ENCODE measurements around the gene PALMD.

The PALMD gene

GRCh38 chr1:99645699-99646531 lies at the start of gene PALMD:
Gene PALMD, plus strand, starts transcription at chr1:99646113. Its CDS starts 205 bp downstream, at chr1:99646318.
- H3K4me1 ChIP-seq (ENCODE audit: control insufficient read depth in 5 of 5, insufficient read depth in 5 of 5, low read length in 5 of 5), result peaks cover 4 to 38% (median 34%) of the 10 kb centered on the region in 5 donors
- peak within 1 kb of the TSS; percentile 96 for H3K27ac ChIP-seq (ENCODE audit: low read depth, low read length)
- peak within 1 kb of the TSS; percentile 83 to 99 (median 95) for H3K9ac ChIP-seq (ENCODE audit: low read length in 5 of 5)
- peak within 1 kb of the TSS; percentile 75 to 91 (median 80) for H3K4me3 ChIP-seq (ENCODE audit: low read depth in 1 of 5, low read length in 5 of 5)
- H3K27me3 ChIP-seq (ENCODE audit: control insufficient read depth in 5 of 5, insufficient read depth in 4 of 5, low read length in 5 of 5), result no peaks in the 10 kb centered on the region
- H3K36me3 ChIP-seq (ENCODE audit: control insufficient read depth in 5 of 5, insufficient read depth in 5 of 5, low read length in 5 of 5), result peaks cover 3 to 7% (median 4%) of the 10 kb centered on the region in 5 donors
- no peaks in the 10 kb centered on the region for H3K9me3 ChIP-seq (ENCODE audit: control insufficient read depth in 5 of 5, low read length in 5 of 5)

GRCh38 chr1:99598738-99599411 lies 47.0 kb upstream of the PALMD start:
- Histone ChIP-seq H3K27ac (ENCODE audit: low read depth, low read length) (peak overlapping the region; percentile 5), H3K4me3 (ENCODE audit: low read depth in 1 of 5, low read length in 5 of 5) (no peak overlapping the region), H3K36me3 (ENCODE audit: control insufficient read depth in 5 of 5, insufficient read depth in 5 of 5, low read length in 5 of 5) (no peaks in the 10 kb centered on the region), H3K9me3 (ENCODE audit: control insufficient read depth in 5 of 5, low read length in 5 of 5) (no peaks in the 10 kb centered on the region), H3K9ac (ENCODE audit: low read length in 5 of 5) (peak overlapping the region in 1 of 5 donors; percentile 12), H3K4me1 (ENCODE audit: control insufficient read depth in 5 of 5, insufficient read depth in 5 of 5, low read length in 5 of 5) (peaks cover 0 to 42% (median 16%) of the 10 kb centered on the region in 5 donors), H3K27me3 (ENCODE audit: control insufficient read depth in 5 of 5, insufficient read depth in 4 of 5, low read length in 5 of 5) (no peaks in the 10 kb centered on the region)

- Histone ChIP-seq H3K4me3 (ENCODE audit: low read depth in 1 of 5, low read length in 5 of 5) (no peak overlapping the region), H3K9me3 (ENCODE audit: control insufficient read depth in 5 of 5, low read length in 5 of 5) (no peaks in the 10 kb centered on the region), H3K27me3 (ENCODE audit: control insufficient read depth in 5 of 5, insufficient read depth in 4 of 5, low read length in 5 of 5) (no peaks in the 10 kb centered on the region), H3K36me3 (ENCODE audit: control insufficient read depth in 5 of 5, insufficient read depth in 5 of 5, low read length in 5 of 5) (no peaks in the 10 kb centered on the region), H3K4me1 (ENCODE audit: control insufficient read depth in 5 of 5, insufficient read depth in 5 of 5, low read length in 5 of 5) (peaks cover 0 to 37% (median 20%) of the 10 kb centered on the region in 5 donors), H3K9ac (ENCODE audit: low read length in 5 of 5) (no peak overlapping the region), H3K27ac (ENCODE audit: low read depth, low read length) (peak overlapping the region; percentile 11)
Observed at GRCh38 chr1:99599678-99600175, 46.2 kb upstream of the PALMD start.

- Histone ChIP-seq H3K27ac (ENCODE audit: low read depth, low read length) (peak overlapping the region; percentile 33), H3K27me3 (ENCODE audit: control insufficient read depth in 5 of 5, insufficient read depth in 4 of 5, low read length in 5 of 5) (no peaks in the 10 kb centered on the region), H3K36me3 (ENCODE audit: control insufficient read depth in 5 of 5, insufficient read depth in 5 of 5, low read length in 5 of 5) (no peaks in the 10 kb centered on the region), H3K9me3 (ENCODE audit: control insufficient read depth in 5 of 5, low read length in 5 of 5) (no peaks in the 10 kb centered on the region), H3K4me1 (ENCODE audit: control insufficient read depth in 5 of 5, insufficient read depth in 5 of 5, low read length in 5 of 5) (peaks cover 0 to 30% (median 12%) of the 10 kb centered on the region in 5 donors), H3K4me3 (ENCODE audit: low read depth in 1 of 5, low read length in 5 of 5) (no peak overlapping the region), H3K9ac (ENCODE audit: low read length in 5 of 5) (no peak overlapping the region)
Observed at GRCh38 chr1:99600782-99601181, 45.1 kb upstream of the PALMD start.

- H3K27ac ChIP-seq (ENCODE audit: low read depth, low read length), result peak overlapping the region; percentile 33
- H3K9ac ChIP-seq (ENCODE audit: low read length in 5 of 5), result no peak overlapping the region
- peaks cover 0 to 27% (median 10%) of the 10 kb centered on the region in 5 donors for H3K4me1 ChIP-seq (ENCODE audit: control insufficient read depth in 5 of 5, insufficient read depth in 5 of 5, low read length in 5 of 5)
- H3K4me3 ChIP-seq (ENCODE audit: low read depth in 1 of 5, low read length in 5 of 5), result no peak overlapping the region
- H3K27me3 ChIP-seq (ENCODE audit: control insufficient read depth in 5 of 5, insufficient read depth in 4 of 5, low read length in 5 of 5), result no peaks in the 10 kb centered on the region
- no peaks in the 10 kb centered on the region for H3K36me3 ChIP-seq (ENCODE audit: control insufficient read depth in 5 of 5, insufficient read depth in 5 of 5, low read length in 5 of 5)
- H3K9me3 ChIP-seq (ENCODE audit: control insufficient read depth in 5 of 5, low read length in 5 of 5), result no peaks in the 10 kb centered on the region
Observed at GRCh38 chr1:99601208-99601607, 44.7 kb upstream of the PALMD start.

GRCh38 chr1:99601709-99602403 lies 44.1 kb upstream of the PALMD start:
- Histone ChIP-seq H3K9ac (ENCODE audit: low read length in 5 of 5) (no peak overlapping the region), H3K27me3 (ENCODE audit: control insufficient read depth in 5 of 5, insufficient read depth in 4 of 5, low read length in 5 of 5) (no peaks in the 10 kb centered on the region), H3K27ac (ENCODE audit: low read depth, low read length) (peak overlapping the region; percentile 59), H3K4me1 (ENCODE audit: control insufficient read depth in 5 of 5, insufficient read depth in 5 of 5, low read length in 5 of 5) (peaks cover 0 to 26% (median 10%) of the 10 kb centered on the region in 5 donors), H3K36me3 (ENCODE audit: control insufficient read depth in 5 of 5, insufficient read depth in 5 of 5, low read length in 5 of 5) (no peaks in the 10 kb centered on the region), H3K4me3 (ENCODE audit: low read depth in 1 of 5, low read length in 5 of 5) (no peak overlapping the region), H3K9me3 (ENCODE audit: control insufficient read depth in 5 of 5, low read length in 5 of 5) (no peaks in the 10 kb centered on the region)

GRCh38 chr1:99602404-99602969 lies 43.4 kb upstream of the PALMD start:
- Histone ChIP-seq H3K9me3 (ENCODE audit: control insufficient read depth in 5 of 5, low read length in 5 of 5) (no peaks in the 10 kb centered on the region), H3K27ac (ENCODE audit: low read depth, low read length) (peak overlapping the region; percentile 59)

GRCh38 chr1:99603699-99604560 lies 42.0 kb upstream of the PALMD start:
- Histone ChIP-seq H3K9ac (ENCODE audit: low read length in 5 of 5) (no peak overlapping the region), H3K36me3 (ENCODE audit: control insufficient read depth in 5 of 5, insufficient read depth in 5 of 5, low read length in 5 of 5) (no peaks in the 10 kb centered on the region), H3K27ac (ENCODE audit: low read depth, low read length) (peak overlapping the region; percentile 59), H3K4me1 (ENCODE audit: control insufficient read depth in 5 of 5, insufficient read depth in 5 of 5, low read length in 5 of 5) (peaks cover 0 to 24% (median 10%) of the 10 kb centered on the region in 5 donors), H3K4me3 (ENCODE audit: low read depth in 1 of 5, low read length in 5 of 5) (no peak overlapping the region), H3K27me3 (ENCODE audit: control insufficient read depth in 5 of 5, insufficient read depth in 4 of 5, low read length in 5 of 5) (no peaks in the 10 kb centered on the region), H3K9me3 (ENCODE audit: control insufficient read depth in 5 of 5, low read length in 5 of 5) (peaks cover 0 to 7% (median 0%) of the 10 kb centered on the region in 5 donors)

More at GRCh38 chr1:99602404-99602969, 43.4 kb upstream of the PALMD start:
- Histone ChIP-seq H3K27me3 (ENCODE audit: control insufficient read depth in 5 of 5, insufficient read depth in 4 of 5, low read length in 5 of 5) (no peaks in the 10 kb centered on the region), H3K4me1 (ENCODE audit: control insufficient read depth in 5 of 5, insufficient read depth in 5 of 5, low read length in 5 of 5) (peaks cover 0 to 26% (median 10%) of the 10 kb centered on the region in 5 donors), H3K4me3 (ENCODE audit: low read depth in 1 of 5, low read length in 5 of 5) (no peak overlapping the region), H3K36me3 (ENCODE audit: control insufficient read depth in 5 of 5, insufficient read depth in 5 of 5, low read length in 5 of 5) (no peaks in the 10 kb centered on the region), H3K9ac (ENCODE audit: low read length in 5 of 5) (no peak overlapping the region)

- Histone ChIP-seq H3K27ac (ENCODE audit: low read depth, low read length) (no peak overlapping the region), H3K4me3 (ENCODE audit: low read depth in 1 of 5, low read length in 5 of 5) (no peak overlapping the region), H3K9ac (ENCODE audit: low read length in 5 of 5) (no peak overlapping the region), H3K4me1 (ENCODE audit: control insufficient read depth in 5 of 5, insufficient read depth in 5 of 5, low read length in 5 of 5) (peaks cover 0 to 10% (median 6%) of the 10 kb centered on the region in 5 donors), H3K27me3 (ENCODE audit: control insufficient read depth in 5 of 5, insufficient read depth in 4 of 5, low read length in 5 of 5) (no peaks in the 10 kb centered on the region), H3K36me3 (ENCODE audit: control insufficient read depth in 5 of 5, insufficient read depth in 5 of 5, low read length in 5 of 5) (no peaks in the 10 kb centered on the region), H3K9me3 (ENCODE audit: control insufficient read depth in 5 of 5, low read length in 5 of 5) (peaks cover 0 to 7% (median 0%) of the 10 kb centered on the region in 5 donors)
Observed at GRCh38 chr1:99606306-99606705, 39.6 kb upstream of the PALMD start.

Measured in subcutaneous abdominal adipose tissue (tissue), 5 donors.